ENCODE results near the gene LAMA5. TPM values are rescaled to one million over a fixed set of nuclear protein-coding genes. Genes with fewer than 3 reads are reported as not detected.

Gene LAMA5
- total RNA-seq, 1 donor from 2014 or later = 34.5 TPM

DNA sequence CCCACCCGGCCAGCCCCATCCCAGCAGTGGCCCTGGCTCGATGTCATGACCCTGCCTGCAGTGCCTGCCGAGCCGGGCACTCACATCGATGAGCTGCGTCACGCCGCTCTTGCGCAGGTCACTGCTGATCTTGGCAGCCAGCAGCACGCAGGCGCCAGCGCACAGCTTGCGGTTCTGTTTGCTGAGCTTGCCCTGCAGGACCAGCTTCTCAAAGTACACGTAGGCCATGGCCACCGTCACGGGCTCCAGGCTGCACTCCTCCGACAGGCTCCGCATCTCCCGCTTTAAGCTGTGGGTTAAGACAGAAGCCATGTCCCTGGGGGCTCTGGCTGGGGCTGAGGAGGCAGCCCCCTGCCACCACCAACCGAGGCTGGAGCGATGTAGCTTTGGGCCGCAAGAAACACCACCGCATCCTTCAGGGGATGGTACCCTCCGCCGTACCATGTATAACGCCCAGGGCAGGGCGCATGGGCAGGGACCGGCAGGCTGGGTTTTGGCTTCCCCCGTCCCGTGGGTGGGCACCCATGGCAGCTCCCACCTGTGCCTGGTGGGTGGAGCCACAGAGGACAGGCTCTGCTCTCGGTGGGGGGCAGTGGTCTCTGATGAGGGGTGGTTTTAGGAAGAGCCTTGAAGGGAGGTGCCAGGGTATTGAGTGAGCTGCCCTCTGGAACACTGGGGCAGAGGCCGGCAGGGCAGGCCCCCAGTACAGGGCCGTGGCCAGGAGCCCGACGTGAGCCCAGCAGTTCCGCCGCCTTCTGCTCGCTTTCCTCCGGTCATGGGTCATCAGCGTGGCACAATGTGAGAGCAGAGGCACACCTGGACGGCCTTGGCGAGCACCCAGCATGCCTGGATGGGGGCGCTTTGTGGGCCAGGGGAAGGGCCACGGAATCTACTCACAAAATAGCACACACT, 24.3 kb upstream of the LAMA5 start:
- no peak for DNase-seq (ENCODE audit: low spot score)
- peaks cover 11% of the 10 kb centered on the region for H3K4me1 Mint-ChIP-seq (ENCODE audit: unreplicated experiment)
- no peaks in the 10 kb centered on the region for H3K9me3 Mint-ChIP-seq (ENCODE audit: unreplicated experiment)
- peaks cover 18% of the 10 kb centered on the region for H3K36me3 Mint-ChIP-seq (ENCODE audit: low read depth, unreplicated experiment)
- H3K4me3 Mint-ChIP-seq (ENCODE audit: unreplicated experiment) = no peak overlapping the region
- no peak overlapping the region for H3K27ac Mint-ChIP-seq (ENCODE audit: unreplicated experiment)
- peaks cover 6% of the 10 kb centered on the region for H3K27me3 Mint-ChIP-seq (ENCODE audit: unreplicated experiment)
- TF ChIP-seq CTCF (IDR thresholded peaks at IDR 0.05; ENCODE audit: unreplicated experiment) = no peak

- peaks cover 15% of the 10 kb centered on the region for H3K4me1 Mint-ChIP-seq (ENCODE audit: unreplicated experiment)
- no peak for TF ChIP-seq CTCF (IDR thresholded peaks at IDR 0.05; ENCODE audit: unreplicated experiment)
- H3K4me3 Mint-ChIP-seq (ENCODE audit: unreplicated experiment) = peak overlapping the region; percentile 44
Measured at GRCh38 chr20:62390317-62391164, 23.4 kb upstream of the LAMA5 start.

GRCh38 chr20:62389601-62390087, 22.5 kb upstream of the LAMA5 start:
- Mint-ChIP-seq H3K9me3 (ENCODE audit: unreplicated experiment) (no peaks in the 10 kb centered on the region), H3K27ac (ENCODE audit: unreplicated experiment) (no peak overlapping the region), H3K4me3 (ENCODE audit: unreplicated experiment) (peak overlapping the region; percentile 44), H3K27me3 (ENCODE audit: unreplicated experiment) (peaks cover 6% of the 10 kb centered on the region), H3K4me1 (ENCODE audit: unreplicated experiment) (peaks cover 20% of the 10 kb centered on the region), H3K36me3 (ENCODE audit: low read depth, unreplicated experiment) (peaks cover 18% of the 10 kb centered on the region)
- no peak for DNase-seq (ENCODE audit: low spot score)
- TF ChIP-seq CTCF (IDR thresholded peaks at IDR 0.05; ENCODE audit: unreplicated experiment) = no peak

More at GRCh38 chr20:62390317-62391164, 23.4 kb upstream of the LAMA5 start:
- peaks cover 6% of the 10 kb centered on the region for H3K27me3 Mint-ChIP-seq (ENCODE audit: unreplicated experiment)
- no peak for DNase-seq (ENCODE audit: low spot score)
- no peaks in the 10 kb centered on the region for H3K9me3 Mint-ChIP-seq (ENCODE audit: unreplicated experiment)
- peaks cover 18% of the 10 kb centered on the region for H3K36me3 Mint-ChIP-seq (ENCODE audit: low read depth, unreplicated experiment)
- peak overlapping the region; percentile 72 for H3K27ac Mint-ChIP-seq (ENCODE audit: unreplicated experiment)

GRCh38 chr20:62388839-62389600, 21.9 kb upstream of the LAMA5 start:
- peaks cover 8% of the 10 kb centered on the region for H3K27me3 Mint-ChIP-seq (ENCODE audit: unreplicated experiment)
- H3K27ac Mint-ChIP-seq (ENCODE audit: unreplicated experiment) = no peak overlapping the region
- H3K4me1 Mint-ChIP-seq (ENCODE audit: unreplicated experiment) = peaks cover 20% of the 10 kb centered on the region
- no peak for DNase-seq (ENCODE audit: low spot score)
- TF ChIP-seq CTCF (IDR thresholded peaks at IDR 0.05; ENCODE audit: unreplicated experiment) = peak; percentile 20
- no peaks in the 10 kb centered on the region for H3K9me3 Mint-ChIP-seq (ENCODE audit: unreplicated experiment)
- peak overlapping the region; percentile 14 for H3K4me3 Mint-ChIP-seq (ENCODE audit: unreplicated experiment)
- H3K36me3 Mint-ChIP-seq (ENCODE audit: low read depth, unreplicated experiment) = peaks cover 18% of the 10 kb centered on the region
